NCI-H1694 treated with DMSO at 0.1 percent for 48 hours (cell line): ENCODE measurements around the gene PPIL6.

Experiments
- DNase-seq: peaks from one replicate; lab custom pipeline; 2025; lab: John Stamatoyannopoulos, UW

Gene PPIL6

DNA sequence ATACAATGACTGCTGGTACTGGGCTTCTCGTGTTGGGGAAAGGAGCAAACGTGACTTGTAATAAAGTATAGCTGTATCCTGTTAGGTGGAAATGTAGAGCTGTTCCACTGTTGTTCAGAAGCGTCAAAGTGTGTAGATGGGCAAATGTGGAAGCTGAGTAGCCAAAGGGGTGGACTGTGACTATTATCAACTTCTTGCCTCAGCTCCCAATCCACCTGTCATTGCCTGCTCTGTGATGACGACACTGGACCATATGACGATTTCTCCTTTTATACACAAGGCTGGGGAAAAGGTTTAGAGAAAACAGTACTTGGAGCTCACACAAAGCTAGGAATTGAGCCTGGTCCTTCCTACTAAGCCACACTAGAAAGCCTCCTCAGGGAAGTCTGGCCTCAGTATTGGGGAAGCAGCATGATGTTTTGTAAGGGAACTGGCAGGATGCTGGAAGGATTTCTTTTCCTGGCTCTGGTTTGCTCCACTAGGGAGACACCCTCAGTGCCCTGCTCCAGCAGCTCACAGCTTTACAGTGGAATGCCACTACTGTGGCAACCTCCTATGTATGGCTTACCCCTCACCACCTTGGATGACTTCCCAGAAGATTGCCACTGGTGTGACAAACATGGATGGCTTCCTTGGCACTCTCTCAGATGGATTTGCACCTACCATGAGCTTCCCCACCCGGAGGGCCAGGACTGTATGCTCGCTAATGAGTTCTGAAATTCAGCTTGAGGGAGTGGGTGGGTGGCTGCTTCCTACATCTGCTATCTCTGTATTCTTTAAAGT is 78.1 kb downstream of the PPIL6 start:
- no peak for DNase-seq

DNA sequence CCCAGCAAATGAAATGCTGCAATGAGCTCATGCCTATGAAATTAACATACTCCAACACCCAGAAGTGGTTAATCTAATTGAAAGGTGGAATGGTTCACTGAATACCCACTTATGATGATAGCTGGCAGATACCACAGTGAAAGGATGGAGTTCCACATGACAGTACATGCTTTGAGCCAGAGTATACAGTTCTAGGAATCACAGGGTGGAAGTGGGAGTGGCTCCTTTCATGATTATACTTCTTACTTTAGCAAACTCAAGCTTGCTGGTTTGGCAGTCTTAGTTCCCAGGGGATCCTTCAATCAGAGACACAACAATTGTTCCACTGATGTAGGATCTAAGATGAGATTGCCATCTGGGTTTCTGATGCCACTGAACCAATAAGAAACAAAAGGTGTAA is 79.6 kb downstream of the PPIL6 start:
- no peak for DNase-seq

DNA sequence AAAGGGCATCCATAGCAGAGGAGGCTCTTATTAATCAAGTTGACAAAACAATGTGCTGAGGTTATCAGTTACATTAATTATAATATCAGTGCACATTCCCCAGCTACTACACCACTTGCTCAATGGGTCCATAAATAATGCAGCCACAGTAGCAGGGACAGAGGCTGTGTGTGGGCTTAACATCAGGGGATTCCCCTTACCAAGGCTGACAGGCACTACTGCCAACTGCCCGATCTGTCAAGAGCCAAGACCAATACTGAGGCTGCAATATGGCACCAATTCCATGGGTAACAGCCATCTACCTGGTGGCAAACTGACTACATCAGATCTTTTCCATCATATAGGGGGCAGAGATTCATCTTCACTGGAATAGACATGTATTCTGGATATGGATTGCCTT is 80.1 kb downstream of the PPIL6 start:
- DNase-seq: no peak

DNA sequence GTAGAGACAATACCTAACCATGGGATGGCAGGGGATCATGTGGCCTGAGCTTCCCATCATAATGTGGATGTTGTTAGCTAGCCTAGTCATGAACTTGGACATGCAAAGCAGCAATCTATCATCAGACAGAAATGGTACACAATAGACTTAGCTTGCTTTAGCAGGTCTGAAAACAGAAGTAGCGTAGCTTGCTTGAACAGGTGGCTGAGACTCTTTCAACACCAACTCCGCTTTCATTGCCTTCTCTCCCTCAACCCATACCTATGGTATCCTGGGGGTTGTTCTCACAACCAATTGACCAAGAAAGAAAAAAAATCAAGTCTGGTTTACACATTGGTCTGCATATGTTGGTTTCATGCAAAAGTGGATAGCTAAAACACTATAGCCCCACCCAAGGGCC is 81.2 kb downstream of the PPIL6 start:
- no peak for DNase-seq

DNA sequence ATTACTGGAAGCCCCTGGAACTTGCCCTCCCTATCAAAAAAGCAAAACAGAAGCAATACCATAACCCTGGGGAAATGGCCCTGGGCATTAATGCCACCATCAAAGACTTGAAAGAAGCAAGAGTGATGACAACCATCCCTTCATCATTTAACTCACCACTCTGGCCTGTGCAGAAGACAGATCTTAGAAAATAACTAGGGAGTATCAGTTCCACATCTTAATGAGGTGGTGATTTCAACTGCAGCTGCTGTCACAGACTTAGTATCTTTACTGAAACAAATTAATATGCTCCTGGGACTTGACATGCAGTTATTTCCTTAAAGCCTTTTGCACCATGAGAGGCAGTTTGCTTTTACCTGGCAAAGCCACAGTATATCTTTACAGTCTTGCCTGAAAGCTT is 82.2 kb downstream of the PPIL6 start:
- DNase-seq: no peak

DNA sequence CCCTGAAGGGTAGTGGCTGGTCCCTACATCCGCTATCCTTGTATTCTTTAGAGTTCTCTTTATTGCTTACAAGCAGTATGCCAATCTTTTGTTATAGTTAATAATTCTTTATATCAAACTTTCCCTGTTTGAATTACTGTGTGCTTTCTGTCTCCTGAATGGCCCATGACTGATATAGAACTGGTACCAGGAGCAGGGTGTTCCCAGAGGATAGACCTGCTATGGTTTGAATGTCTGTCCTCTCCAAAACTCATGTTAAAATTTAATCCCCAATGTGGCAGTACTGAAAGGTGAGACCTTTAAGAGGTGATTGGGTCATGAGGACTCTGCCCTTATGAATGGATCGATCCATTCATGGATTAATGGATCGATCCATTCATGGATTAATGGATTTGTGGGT is 84.2 kb downstream of the PPIL6 start:
- no peak for DNase-seq

DNA sequence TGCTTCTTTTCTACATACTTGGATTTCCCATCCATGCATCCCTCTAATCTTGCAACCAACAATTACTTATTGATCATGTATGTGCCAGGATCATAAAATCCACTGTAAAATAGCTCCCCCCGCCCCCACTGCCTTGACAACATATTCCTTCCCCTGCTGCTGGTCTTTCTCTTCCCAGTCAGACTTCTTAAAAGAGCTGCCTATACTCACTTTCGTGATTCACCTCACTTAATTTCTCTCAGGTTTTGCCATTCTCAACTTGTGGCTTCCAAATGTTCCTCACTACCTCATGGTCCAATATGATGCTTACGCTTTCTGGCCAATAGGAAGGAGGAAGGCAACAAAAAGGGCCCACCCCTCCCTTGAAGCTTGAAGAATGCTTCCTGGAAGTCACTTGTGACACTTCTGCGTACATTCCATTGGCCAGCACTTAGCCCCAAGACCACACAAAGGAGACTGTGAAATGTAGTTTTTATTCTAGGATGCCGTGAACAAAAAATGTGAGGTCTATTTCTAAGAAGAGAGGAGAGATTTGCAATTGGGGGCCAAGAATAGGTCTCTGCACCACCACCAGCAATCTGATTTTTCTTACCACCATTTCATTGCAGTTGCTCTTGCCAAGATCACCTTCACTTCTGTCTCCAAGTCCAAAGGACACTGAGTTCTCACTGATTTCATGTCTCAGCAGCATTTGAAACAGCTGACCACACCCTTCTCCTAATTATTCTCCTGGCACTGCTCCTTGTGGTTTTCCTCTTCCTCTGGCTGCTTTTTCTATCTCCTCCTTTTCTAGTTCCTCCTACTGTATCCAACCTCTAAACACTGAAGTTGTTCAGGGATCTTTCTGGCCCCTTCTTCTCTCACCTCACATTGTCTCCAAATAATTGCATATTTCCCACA is 88.9 kb downstream of the PPIL6 start:
- DNase-seq: no peak

DNA sequence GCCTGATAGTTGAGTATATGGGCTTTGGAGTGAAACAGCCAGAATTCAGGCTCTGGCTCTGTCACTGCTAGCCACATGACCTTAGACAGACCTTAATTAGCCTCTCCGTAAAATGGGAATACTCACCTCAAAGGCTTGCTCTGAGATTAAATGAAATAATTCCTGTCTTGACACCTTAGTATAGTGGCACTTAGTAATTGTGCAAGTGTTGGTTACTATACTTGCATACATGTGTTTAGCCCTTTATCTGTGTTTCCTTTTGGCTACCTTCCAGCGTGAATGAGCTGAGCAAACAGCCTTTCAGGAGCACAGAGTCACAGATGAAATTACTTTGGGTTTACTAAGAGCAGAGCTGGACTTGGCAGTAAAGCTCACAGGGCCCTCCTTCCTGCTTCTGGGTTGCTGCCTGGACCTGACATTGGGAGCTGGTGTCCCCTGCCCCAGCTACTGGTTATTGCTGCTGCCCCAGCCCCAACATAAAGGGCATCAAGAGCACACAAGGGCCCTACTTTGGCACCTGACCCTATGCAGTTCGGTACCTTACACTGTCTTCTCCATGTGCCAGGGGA is 90.9 kb downstream of the PPIL6 start:
- no peak for DNase-seq

DNA sequence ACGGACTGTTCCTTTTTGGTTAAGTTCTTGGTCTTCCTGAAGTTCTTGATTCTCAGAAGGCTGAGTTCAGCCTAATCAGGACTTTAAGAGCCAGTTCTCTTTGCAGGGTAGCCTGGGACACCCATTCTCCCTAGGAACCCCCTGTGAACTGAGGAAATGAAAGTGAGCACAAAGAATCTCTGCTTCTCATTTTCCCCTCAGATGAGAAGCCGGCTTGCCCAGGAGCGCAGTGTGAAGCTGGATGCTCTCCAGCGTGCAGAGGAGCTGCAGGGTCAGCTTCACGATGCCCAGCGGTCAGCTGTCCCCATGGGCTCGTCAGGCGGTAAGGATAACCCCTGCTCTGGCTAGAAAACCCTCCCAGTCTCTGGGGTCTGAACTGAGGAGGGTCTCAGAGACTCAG is 92.2 kb downstream of the PPIL6 start:
- DNase-seq: no peak

DNA sequence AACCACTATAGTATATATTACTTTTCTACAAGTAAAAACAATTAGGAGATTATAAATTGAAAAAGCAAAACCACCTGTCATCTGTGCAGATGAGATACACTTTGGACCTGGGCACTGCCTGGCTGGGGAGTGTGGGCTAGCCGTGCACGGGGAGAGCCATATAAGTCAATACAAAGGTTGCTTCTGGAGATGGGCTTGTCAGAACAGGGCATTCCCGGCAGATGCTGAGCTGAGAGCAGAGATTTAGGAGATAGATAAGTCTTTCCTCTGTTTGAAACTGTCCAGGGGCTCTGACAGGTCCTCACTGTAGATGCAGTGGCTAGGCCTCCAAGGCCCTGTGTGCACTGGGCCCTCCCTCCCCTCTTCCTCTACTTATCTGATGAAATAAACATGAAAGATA is 92.6 kb downstream of the PPIL6 start:
- no peak for DNase-seq

DNA sequence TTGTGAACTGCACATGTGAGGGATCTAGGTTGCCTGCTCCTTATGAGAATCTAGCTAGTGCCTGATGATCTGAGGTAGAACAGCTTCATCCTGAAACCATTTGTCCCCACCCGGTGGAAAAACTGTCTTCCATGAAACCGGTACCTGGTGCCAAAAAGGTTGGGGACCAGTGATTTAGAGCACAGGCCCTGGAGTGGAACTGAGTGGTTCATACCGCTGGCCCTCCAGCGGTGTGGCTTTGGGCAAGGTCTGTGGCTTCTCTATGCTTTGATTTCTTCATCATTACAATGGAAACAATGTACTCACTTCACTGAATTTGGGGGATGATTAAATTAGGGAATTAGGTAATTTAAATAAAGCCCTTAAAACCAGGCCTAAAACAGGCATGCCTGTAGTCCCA is 94.4 kb downstream of the PPIL6 start:
- no peak for DNase-seq

DNA sequence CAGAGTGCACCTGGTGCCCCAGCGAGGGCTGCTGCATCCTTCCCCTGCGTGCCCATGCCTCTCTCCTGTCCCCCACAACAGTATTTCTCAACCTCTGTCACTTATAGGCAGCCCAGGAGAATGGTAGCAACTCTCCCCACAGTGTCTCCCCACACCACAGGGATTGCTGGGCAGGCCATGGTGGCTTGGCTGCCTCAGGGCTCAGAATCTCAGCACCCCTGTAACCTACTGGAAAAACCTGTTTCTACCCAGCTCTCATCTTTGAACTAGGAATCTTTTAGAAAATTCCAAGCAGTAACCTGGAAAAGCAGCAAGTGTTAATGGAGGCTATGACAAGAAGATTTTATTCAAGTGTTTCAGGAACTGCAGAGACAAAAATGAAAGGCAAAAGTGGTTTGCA is 96.2 kb downstream of the PPIL6 start:
- no peak for DNase-seq

DNA sequence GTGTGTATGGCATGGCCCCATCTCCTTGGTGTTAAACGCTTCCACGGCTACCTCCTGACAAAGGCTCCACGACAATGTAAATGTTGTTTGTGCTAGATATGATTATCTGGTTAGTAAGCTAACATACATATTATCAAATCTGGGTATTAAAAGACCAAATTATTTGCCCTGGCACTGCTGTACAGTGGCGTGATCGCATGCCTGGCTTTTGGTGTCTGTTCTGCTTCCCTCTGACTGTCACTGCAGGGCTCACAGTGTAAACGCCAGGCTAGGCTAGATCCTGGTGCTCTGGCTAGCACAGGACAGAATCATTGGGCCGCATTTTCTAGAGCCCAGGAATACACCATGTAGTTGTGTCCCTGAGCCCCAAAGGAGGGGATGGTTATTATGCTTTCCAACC is 96.9 kb downstream of the PPIL6 start:
- no peak for DNase-seq

DNA sequence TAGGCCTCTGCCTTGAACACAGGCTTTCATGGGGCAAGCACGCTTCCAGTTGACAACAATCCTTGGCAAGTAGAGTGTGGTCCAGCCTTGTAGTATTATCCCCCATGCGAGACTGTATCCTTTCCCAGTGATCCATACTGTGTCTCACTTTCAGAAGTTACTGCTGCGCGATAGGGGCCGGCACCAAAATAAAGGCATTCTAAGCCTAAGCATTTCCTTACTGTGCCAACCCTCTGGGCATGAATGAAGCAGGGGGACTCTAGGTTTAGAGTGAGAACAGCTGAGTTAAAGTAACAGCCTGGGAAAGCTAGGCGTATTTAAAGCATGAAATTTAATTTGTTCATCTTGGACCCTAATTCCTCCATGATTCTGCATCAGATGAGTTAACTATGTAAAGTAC is 97.5 kb downstream of the PPIL6 start:
- DNase-seq: no peak

DNA sequence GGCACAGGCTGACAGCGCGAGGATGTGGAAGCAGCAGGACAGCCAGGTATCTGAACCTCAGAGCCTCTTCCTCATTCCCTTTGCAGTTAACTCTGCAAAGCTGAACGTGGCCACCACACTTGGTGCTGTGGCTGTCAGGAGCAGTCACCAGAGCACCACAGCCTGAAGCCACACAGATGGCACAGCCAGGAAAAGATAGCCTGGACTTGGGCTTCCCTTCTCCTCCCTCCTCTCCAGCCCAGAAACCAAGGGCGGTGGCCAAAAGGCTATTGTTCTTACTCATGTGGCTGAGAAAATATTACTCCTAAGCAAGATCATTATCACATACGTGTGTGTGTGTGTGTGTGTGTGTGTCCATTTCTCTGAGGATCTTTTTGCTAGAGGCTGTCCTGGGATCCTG is 97.9 kb downstream of the PPIL6 start:
- DNase-seq: no peak

DNA sequence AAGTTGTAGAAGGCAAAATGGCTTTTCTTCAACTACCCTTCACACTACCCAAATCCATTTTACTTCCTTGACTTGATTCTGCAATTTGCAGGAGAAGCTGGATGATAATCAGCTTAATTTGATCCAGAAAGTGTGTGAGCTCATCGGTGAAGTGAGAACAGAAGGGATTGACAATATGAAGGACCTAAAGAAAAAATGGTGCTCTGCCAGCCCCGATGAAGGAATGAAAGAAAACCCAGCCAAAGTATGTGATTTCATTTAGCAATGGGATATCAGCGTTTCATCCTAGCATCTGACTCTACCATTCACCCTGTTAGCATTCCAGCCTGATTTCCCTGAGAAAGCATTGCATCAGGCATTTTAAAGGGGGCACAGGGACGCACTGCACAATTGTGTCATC is 99.6 kb downstream of the PPIL6 start:
- DNase-seq: no peak
